Activated CD8-positive, alpha-beta memory T cell treated with anti-CD3 and anti-CD28 coated beads, Interleukin-2, amount 50 U/mL, for 1 hour (primary cell): Measurements from ENCODE around the gene PTGER2.

Source experiments
- DNase-seq: peaks from one replicate; pipeline ENCODE4 v3.0.0-alpha.2; 2020; ENCODE audit errors: extremely low read depth

Gene PTGER2

DNA sequence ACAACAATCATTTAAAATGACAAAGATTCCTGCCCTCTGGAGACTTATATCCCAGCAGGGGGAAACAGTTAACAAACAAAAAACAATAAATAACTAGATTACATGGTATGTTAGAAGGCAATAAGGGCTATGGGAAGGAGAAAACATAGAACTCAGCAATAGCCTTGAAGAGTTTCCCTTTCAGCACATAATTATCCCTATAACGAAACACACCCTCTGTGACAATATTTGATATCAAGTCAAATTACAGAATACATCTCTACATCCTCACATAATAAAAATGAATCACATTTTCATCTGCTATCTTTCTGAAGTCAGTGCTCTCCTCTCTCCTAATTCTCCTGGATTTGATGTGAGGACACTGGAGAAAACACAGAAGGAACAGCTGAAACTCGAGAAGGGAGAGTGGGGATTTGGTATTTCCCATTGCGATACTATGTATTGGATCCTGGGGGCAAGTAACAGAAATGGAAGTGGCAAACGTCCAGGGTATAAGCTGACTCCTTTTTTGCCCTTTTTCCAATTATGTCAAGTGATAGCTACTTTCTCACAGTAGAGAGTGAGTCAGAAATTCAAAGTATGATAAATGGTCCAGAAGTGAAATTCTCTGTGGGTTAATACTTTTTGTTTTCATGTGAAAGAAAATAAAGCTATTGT is 9.7 kb upstream of the PTGER2 start:
- no peak for DNase-seq

DNA sequence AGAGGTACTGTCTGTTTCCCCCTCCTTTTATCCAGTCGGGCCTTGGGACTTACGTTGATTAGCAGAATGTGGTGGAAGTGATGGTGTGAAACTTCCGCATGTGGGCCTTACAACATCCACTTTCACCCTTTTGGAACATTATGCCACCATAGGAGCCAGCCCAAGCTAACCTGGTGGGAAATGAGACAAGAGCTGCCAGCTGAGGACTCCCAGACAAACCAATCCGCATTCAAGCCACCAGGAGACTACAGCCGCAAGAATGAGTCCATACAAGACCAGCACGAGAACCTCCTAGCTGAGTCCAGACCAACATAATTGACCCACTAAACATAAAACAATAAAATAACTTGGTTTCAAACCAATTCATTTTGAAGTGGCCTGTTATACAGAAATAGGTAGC is 9.1 kb upstream of the PTGER2 start:
- no peak for DNase-seq

DNA sequence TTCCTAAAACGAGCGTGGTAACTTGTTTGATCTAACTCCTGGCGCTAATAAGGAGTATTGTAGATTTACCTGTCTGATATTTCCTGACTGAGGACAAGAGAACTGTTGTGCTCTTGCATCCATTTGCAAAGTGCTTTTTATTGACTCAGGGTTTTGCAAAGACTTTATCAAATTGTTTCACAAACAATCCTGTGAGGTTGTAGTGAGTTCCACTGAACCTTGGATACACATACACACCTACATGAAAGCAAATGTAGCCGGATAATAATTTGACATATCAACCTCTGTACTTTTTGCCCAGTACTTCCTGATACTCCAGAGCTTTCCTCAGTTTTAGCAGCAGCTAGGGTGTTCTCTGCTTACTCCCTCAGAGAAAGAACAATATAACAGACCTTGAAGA is 6.7 kb upstream of the PTGER2 start:
- no peak for DNase-seq

DNA sequence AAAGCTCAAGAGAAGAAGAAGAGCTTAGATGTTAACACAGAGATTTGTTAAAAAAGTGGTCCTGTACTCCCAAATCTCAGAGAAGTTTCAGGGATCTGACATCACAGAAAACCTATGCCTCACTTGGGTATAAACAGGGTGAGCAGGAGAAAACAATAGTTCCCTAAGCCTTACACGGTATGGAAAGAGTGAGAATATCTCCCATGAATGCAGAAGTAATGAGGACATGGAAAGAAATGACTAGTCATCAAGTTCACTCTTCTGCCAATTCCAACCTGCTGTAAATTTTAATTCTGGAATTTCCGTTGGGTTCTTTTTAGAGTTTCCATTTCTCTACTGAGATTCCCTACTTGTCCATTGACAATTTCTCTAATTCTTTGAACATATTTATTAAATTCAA is 6.2 kb upstream of the PTGER2 start:
- DNase-seq = no peak

DNA sequence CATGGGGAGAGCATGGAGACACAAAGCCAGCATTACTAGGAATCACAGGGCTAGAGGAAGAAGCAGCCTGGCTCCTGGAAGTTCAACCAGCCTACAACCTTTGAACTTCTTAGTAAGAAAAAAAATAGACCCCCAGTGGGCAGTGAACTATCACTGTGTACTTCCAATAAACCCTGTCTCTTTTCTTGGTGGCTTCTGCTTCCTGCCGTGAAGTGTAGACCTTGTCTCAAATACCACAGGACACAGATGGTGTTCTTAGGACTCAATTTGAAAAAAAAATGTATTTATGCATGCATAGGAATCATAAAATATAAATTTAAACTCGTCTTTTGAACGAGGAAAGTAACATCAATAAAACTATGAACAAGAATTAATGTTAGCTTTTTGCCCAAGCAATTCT is 3.6 kb upstream of the PTGER2 start:
- DNase-seq = no peak

DNA sequence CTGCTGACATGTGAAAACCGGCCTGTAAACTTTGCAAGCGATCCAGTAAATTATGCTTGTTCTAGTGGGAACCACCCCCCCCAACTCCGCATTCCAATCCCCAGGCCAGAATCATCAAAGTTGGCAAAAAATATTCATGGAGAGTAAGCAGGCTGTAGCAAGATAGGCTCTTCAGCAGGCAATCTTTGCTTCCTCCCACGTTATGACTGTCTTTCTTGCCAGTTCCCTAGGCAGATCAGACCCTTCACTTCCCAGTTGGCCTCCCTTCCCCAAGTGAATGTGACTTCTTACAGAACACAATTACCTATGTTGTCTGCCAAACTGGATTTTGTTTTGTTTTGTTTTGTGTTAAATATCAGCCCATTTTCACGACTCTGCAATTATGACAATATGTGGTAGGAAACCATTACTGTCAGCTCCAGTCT is 1.2 kb upstream of the PTGER2 start:
- no peak for DNase-seq

DNA sequence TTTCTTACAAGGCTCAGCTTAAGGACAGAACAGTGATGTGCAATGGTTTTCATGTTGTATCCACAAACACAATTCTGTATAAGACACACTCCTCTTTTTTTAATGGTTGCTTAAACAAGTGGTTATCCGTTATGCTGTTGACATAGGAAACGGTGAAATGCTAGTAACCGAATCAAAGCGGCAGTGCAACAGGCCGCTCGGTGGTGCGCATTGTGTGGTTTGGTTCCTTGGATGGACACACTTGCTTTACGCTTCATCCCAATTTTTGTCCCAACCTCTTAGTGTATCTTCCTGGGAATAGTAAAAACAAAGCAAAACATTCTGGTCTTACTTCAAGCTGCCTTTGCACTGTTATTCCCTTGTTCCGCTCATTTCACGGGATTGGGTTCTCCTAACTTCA is 650 bp upstream of the PTGER2 start:
- no peak for DNase-seq

DNA sequence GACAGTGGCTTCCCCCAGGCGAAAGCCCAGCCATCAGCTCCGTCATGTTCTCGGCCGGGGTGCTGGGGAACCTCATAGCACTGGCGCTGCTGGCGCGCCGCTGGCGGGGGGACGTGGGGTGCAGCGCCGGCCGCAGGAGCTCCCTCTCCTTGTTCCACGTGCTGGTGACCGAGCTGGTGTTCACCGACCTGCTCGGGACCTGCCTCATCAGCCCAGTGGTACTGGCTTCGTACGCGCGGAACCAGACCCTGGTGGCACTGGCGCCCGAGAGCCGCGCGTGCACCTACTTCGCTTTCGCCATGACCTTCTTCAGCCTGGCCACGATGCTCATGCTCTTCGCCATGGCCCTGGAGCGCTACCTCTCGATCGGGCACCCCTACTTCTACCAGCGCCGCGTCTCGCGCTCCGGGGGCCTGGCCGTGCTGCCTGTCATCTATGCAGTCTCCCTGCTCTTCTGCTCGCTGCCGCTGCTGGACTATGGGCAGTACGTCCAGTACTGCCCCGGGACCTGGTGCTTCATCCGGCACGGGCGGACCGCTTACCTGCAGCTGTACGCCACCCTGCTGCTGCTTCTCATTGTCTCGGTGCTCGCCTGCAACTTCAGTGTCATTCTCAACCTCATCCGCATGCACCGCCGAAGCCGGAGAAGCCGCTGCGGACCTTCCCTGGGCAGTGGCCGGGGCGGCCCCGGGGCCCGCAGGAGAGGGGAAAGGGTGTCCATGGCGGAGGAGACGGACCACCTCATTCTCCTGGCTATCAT is 663 bp downstream of the PTGER2 start:
- DNase-seq = no peak

DNA sequence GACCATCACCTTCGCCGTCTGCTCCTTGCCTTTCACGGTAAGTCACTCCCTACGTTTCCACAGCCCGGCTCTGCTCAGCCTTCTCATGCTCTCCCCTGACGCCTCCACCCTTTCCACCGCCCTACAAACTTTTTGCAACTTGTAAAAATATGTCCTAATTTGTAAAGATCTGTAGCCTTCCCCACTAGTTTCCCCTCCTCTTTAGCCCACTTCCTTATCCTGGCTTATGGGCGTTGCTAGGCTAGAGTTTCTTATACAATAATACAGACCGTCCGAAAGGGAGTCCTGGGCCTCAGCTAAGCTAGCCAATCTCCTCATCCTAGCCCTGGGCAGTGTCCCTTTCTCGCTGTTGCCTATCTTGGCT is 1.2 kb downstream of the PTGER2 start:
- DNase-seq = no peak

DNA sequence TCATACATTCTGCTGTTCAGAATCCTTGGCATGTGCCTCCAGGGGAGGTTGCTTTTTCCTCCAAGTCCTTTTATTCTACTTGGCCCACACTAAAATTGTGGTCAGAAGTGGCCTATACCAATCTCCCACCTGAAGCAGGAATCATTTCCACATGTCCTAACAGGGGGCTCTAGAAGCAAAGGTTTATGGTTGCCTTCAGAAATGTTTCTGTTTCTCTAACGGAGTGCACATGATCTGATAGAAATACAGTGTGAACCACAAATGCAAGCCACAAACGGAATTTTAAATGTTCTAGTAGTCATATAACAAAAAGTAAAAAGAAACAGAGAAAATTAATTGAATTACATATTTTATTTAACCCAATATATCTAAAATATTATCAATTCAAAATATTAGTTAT is 4.0 kb downstream of the PTGER2 start:
- no peak for DNase-seq

DNA sequence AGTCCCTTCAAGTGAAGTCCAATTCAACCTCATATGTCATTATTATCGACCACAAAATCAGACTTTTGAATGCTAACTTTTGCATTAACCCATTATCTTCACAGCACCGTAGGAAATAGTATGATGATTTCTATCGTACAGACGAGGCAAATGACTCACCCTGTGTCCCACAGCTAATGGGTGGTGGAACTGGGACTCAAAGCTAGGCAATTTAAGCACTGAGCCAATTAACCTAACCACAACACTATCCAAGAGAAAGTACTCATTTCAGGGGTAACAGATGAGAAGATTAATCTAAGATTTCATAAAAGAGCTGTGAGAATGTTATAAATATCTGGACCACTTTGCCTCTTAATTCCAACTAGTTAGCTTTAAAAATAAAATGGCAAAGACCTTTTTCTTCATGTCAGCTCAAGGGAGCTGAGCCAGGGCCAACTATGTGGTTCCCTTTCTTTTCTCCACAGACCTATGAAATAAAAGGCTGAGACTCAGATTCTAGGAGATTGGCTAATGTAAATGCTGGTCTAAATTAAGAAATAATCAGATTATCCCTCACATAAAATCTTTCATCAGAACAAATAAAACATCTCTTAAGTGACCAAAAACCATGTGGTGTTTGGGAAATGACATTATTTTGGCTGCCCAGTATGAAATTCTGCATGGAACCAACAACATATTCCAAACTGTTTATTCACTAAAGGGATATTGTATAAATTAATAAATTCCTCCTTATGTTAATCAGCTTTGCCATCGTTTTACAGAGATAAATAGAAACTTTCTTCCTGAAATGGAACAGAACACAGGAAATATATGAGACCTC is 4.9 kb downstream of the PTGER2 start:
- no peak for DNase-seq

DNA sequence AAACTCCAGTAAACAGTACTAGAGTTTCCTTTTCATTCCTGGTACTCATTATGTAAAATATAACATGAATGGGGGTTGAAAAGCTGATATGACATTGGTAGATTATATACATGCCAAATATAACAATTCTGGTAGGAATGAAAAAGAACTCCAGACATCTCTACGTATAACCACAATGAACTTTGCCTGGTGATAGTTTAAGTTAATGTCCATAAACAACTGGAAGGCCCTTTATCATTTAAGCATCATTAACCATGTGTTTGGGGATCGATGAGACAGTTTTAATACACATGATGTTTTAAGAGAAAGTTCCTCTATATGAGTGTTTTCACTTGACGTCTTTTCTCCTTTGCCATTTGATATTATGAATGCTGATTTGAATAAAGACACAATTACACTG is 5.8 kb downstream of the PTGER2 start:
- no peak for DNase-seq

DNA sequence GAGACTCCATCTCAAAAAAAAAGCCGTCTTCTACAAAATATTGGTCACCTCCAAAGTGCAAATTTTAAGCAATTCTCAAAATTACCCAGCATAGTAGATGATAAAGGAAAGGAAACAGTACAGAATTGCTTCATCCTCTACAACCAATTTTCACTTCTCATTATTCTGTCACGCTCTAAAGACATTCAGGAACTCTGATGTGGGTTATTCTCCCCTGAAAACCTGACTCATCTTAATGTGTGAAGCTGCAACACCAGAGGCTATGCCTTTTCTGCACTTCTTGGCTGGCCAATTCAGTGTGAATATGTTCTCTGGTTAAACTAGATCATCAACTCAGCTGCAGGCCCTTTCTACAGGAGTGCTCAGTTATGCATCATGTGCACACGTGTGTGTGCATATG is 11.0 kb downstream of the PTGER2 start:
- DNase-seq = no peak

DNA sequence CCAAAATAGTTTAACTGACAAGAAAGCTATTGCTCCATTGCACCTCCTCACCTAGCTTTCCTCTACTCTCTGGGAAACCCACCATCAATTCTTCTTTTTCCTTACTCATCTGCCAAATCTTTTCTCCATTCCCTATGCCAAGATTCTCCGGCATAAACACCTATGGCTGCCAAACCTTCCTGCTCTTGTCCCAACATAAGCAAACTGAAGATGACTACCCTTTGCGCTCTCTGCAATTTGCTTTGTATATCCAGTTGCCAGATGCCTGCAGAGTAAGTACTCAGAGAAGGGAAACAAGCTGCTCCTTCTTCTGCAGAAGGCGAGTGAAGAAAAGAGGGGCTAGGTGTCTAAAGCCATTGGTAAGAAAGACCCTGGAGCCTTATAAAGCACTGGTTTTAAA is 11.5 kb downstream of the PTGER2 start:
- DNase-seq = no peak

DNA sequence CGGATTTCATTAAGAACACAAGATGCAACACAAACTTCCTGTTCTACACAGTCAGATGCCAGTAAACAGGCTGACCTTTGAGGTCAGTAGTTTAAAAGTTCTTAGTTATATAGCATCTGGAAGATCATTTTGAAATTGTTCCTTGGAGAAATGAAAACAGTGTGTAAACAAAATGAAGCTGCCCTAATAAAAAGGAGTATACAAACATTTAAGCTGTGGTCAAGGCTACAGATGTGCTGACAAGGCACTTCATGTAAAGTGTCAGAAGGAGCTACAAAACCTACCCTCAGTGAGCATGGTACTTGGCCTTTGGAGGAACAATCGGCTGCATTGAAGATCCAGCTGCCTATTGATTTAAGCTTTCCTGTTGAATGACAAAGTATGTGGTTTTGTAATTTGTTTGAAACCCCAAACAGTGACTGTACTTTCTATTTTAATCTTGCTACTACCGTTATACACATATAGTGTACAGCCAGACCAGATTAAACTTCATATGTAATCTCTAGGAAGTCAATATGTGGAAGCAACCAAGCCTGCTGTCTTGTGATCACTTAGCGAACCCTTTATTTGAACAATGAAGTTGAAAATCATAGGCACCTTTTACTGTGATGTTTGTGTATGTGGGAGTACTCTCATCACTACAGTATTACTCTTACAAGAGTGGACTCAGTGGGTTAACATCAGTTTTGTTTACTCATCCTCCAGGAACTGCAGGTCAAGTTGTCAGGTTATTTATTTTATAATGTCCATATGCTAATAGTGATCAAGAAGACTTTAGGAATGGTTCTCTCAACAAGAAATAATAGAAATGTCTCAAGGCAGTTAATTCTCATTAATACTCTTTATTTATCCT is 13.5 kb downstream of the PTGER2 start:
- DNase-seq = no peak

DNA sequence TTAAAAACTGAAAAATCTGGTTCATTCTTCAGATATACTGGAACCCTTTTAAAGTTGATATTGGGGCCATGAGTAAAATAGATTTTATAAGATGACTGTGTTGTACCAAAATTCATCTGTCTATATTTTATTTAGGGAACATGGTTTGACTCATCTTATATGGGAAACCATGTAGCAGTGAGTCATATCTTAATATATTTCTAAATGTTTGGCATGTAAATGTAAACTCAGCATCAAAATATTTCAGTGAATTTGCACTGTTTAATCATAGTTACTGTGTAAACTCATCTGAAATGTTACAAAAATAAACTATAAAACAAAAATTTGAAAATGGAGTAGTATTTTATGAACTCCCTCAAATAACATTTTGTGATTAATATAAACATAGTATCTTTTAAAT is 14.2 kb downstream of the PTGER2 start:
- no peak for DNase-seq

DNA sequence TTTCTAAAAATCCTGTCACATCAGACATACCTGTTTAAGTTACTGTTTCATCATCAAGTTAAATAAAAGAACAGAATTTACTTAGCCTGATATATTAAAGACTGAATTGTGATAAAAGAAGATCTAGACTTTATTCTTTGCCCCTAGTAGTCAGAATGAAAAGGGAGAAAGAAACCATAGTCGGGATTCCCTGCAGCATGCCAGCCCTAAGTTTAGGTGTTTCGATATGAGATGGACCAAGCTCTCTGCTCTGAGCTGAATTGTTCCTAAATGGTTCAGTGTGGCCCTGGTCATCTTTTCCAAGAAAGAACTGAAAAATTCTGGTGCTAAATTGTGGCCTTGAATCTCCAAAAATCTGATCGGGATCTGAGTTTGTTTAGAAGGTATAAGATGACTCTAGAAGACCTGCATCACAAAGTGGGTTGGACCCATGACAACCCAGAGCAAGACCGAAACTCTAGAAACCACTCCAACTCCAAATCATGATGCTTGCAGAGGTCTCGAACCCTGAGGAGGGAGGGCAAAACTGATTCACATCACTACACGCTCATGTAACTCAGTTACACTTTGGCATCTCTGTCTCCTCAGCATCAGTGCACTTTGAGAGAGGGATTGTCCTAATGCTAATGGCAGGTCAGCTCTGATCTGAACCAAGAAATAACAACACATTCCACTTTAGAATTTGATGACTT is 15.7 kb downstream of the PTGER2 start:
- no peak for DNase-seq

DNA sequence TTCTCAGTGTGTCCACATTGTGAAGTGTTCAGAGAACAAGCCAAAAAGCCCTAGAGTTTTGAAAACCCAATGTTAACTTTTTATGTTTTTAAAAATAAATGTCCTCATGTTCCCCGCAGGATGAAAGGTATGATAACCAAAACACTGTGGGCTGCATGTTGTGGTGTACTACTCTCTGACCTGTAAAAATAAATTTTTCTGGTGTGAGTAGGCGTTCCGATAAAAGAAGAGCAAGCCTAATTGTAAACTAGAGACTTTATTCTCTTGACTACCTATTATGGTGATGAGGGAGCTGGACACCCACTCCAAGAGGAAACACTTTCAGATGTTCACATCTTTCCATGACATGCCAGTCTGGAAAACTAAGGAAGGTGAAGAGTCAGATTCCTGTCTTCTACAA is 18.2 kb downstream of the PTGER2 start:
- no peak for DNase-seq

DNA sequence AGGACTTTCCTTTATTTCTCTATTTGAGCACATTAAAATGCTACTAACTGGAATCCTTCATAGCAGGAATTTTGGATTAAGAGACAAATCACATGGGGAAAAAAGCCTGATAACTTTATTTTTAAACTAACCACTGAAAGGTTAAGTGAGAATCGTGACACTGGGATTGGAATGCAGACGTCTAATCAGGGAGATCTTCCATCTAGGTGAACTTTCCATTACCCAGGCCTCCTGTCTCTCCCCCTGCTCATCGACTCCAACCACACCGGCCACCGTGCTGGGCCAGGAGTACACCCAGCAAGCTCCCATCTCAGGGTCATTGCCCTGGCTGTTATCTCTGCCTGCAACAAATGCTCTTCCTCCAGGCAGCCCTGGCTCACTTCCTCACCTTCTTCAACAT is 19.0 kb downstream of the PTGER2 start:
- DNase-seq = no peak

DNA sequence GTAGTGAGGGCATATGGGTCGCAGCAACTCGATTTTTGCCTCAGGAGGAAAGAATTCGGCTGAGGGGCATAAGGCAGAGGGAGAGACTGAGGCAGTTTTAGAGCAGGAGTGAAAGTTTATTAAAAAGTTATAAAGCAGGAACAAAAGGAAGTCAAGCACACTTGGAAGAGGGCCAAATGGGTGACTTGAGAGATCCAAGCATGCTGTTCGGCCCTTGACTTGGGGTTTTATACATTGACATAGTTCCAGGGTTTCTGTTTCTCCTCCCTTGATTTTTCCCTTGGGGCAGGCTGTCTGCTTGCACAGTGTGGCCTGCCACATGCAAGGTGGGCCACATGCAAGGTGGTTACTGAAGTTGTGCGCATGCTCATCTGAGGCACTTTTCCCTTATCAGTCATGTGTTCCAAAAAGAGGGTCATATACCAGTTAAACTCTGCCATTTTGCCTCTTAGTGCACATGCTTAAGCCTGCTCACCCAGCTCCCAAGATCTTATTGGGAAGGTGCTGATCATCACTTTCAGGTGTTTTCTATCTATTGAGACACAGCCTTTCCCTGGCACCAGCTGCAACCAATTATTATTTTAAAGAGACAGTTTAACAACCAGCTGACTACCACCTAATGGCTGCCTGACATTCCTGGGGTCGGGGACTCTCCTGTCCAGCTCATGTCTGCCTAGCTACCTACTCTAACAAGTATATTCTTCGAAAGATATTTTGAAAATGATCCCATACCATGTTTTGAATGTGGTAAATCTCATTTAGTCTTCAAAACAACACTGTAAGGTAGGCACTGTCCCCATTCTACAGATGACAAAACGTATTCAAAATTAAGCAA is 19.9 kb downstream of the PTGER2 start:
- DNase-seq = no peak

DNA sequence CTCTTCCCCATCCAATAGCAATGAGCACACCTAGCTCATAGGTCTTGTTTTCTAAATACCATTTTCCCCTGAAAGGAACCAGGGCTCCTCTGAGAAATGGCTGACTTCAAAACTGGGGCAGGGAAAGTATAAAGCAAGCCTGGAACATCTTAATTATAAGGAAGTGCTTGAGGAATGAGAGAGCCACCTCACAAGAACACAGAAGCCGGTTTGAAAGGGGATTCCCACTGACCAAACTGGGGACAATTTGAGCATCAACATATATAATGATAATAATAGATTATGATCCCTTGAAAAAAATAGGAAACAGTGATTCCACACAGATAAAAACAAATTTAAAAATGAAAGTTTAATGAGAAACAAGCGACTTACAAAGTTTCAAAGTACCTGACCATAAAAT is 22.1 kb downstream of the PTGER2 start:
- DNase-seq = no peak
